ENCODE measurements around the gene VSTM1. TPM values are rescaled to one million over a fixed set of nuclear protein-coding genes. Genes with fewer than 3 reads are reported as not detected.

VSTM1 gene
- total and polyA plus RNA-seq, 2 of the 8 experiments (the other 6 are each of a cell fraction or from before 2014, with no cell fraction given): 0.12 to 0.65 TPM

- no peak for TF ChIP-seq RNF2 (IDR thresholded peaks at IDR 0.05; ENCODE audit: borderline replicate concordance, low read depth, low read length, missing control alignments, poor library complexity, severe bottlenecking)
Observed at GRCh38 chr19:54017261-54017660, 46.4 kb downstream of the VSTM1 start (continued).
